Measurements from ENCODE around the gene CCDC34.

The CCDC34 gene

DNA sequence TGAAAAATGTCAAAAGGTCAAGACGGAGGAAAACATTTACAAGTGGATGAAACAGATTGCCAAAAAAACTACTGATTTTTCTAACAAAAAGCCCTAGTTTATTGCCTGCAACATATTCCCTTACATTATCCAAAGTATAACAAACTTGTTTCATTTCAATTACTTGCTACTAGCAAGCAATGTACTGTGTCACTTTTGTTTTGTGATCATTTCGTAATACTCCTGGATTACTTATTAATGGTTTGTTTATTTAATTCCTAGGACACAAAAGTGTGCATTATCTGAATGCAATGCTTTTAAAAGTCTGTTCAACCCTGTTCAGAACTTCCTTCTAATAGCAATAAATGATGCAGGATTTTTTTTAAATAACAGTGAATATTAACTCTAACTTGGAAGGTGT, 50.9 kb downstream of the CCDC34 start:
- Histone ChIP-seq H3K9me3 (replicated peaks; ENCODE audit: low read length) (no peaks in the 10 kb centered on the region), H3K9ac (ENCODE audit: low read depth, low read length) (no peak overlapping the region), H3K4me1 (ENCODE audit: control insufficient read depth, insufficient read depth, low read length) (no peaks in the 10 kb centered on the region), H3K4me2 (ENCODE audit: low read length) (no peak overlapping the region), H3K27me3 (ENCODE audit: control insufficient read depth, insufficient read depth, low read length) (no peaks in the 10 kb centered on the region), H3K4me3 (ENCODE audit: low read length) (no peak overlapping the region), H3K36me3 (ENCODE audit: insufficient read depth, low read length) (no peaks in the 10 kb centered on the region)

GRCh38 chr11:27310707-27311106, 52.3 kb downstream of the CCDC34 start:
- Histone ChIP-seq H3K9me3 (replicated peaks; ENCODE audit: low read length) (no peaks in the 10 kb centered on the region), H3K36me3 (ENCODE audit: insufficient read depth, low read length) (no peaks in the 10 kb centered on the region), H3K27me3 (ENCODE audit: control insufficient read depth, insufficient read depth, low read length) (no peaks in the 10 kb centered on the region), H3K4me3 (ENCODE audit: low read length) (no peak overlapping the region), H3K9ac (ENCODE audit: low read depth, low read length) (no peak overlapping the region), H3K4me2 (ENCODE audit: low read length) (no peak overlapping the region), H3K4me1 (ENCODE audit: control insufficient read depth, insufficient read depth, low read length) (no peaks in the 10 kb centered on the region)

DNA sequence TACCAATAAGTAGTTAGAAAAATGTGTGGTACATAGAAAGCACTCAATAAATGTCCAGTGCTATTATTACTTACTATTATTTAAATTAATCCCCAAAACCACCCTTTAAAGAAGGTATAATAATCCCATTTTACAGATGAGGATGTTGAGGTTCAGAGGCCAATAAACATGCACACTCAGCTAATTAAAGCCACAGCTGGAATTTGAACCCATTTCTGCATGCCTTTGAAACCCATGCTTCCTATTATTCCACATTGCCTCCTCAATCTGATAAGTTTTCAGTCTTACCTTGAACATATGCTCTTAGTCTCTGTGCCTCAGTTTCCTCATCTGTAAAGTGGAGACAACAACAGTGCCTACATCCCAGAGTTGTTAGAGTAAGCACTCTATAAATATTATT, 52.8 kb downstream of the CCDC34 start:
- H3K36me3 ChIP-seq (ENCODE audit: insufficient read depth, low read length), result no peaks in the 10 kb centered on the region
- no peak overlapping the region for H3K4me3 ChIP-seq (ENCODE audit: low read length)
- no peaks in the 10 kb centered on the region for H3K4me1 ChIP-seq (ENCODE audit: control insufficient read depth, insufficient read depth, low read length)
- H3K9ac ChIP-seq (ENCODE audit: low read depth, low read length), result no peak overlapping the region
- no peak overlapping the region for H3K4me2 ChIP-seq (ENCODE audit: low read length)
- no peaks in the 10 kb centered on the region for H3K9me3 ChIP-seq (replicated peaks; ENCODE audit: low read length)
- H3K27me3 ChIP-seq (ENCODE audit: control insufficient read depth, insufficient read depth, low read length), result no peaks in the 10 kb centered on the region

DNA sequence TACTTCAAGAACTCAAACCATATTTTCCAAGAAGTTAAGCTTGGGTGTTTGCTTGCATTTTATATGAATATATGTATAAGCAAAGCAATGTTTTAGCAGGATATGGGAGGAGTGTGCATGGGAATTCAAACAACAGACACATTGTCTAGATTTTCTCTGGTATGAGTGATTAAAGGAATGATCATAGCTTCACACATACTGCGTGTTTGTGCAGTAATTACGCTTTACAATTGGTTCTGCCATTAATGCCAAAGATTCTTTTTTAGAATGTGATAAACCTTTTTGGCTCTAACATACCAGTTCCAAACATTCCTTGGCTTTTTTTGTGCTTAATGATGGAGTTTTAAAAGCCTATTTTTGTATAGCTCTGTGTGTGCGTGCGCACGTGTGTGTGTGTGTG, 54.0 kb downstream of the CCDC34 start:
- no peaks in the 10 kb centered on the region for H3K27me3 ChIP-seq (ENCODE audit: control insufficient read depth, insufficient read depth, low read length)
- no peaks in the 10 kb centered on the region for H3K9me3 ChIP-seq (replicated peaks; ENCODE audit: low read length)
- no peak overlapping the region for H3K4me2 ChIP-seq (ENCODE audit: low read length)
- no peaks in the 10 kb centered on the region for H3K4me1 ChIP-seq (ENCODE audit: control insufficient read depth, insufficient read depth, low read length)
- no peak overlapping the region for H3K4me3 ChIP-seq (ENCODE audit: low read length)
- no peaks in the 10 kb centered on the region for H3K36me3 ChIP-seq (ENCODE audit: insufficient read depth, low read length)
- H3K9ac ChIP-seq (ENCODE audit: low read depth, low read length), result no peak overlapping the region

GRCh38 chr11:27307232-27307631, 55.8 kb downstream of the CCDC34 start:
- H3K4me3 ChIP-seq (ENCODE audit: low read length), result no peak overlapping the region
- no peak overlapping the region for H3K4me2 ChIP-seq (ENCODE audit: low read length)
- no peaks in the 10 kb centered on the region for H3K9me3 ChIP-seq (replicated peaks; ENCODE audit: low read length)
- H3K9ac ChIP-seq (ENCODE audit: low read depth, low read length), result no peak overlapping the region
- no peaks in the 10 kb centered on the region for H3K36me3 ChIP-seq (ENCODE audit: insufficient read depth, low read length)
- no peaks in the 10 kb centered on the region for H3K4me1 ChIP-seq (ENCODE audit: control insufficient read depth, insufficient read depth, low read length)
- no peaks in the 10 kb centered on the region for H3K27me3 ChIP-seq (ENCODE audit: control insufficient read depth, insufficient read depth, low read length)

DNA sequence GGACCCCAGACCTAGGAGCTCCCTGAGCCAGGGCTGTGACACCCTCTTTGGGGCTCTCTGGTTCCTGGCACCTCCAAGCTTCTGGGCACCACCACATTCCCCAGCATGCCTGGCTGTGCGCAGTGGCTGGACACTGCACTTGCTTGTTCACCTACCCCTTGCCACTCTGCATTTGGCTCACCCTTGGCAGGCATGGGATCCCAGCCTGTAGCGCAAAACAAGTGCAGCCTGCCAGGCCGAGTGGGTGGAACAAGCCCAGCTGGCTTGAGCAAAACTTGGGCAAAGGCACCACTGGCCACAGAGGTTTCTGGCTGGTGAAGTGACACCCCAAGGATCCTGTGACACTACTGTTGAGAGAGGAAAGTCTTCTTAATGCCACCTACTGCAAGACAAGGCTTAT, 57.3 kb downstream of the CCDC34 start:
- H3K9ac ChIP-seq (ENCODE audit: low read depth, low read length), result no peak overlapping the region
- no peaks in the 10 kb centered on the region for H3K27me3 ChIP-seq (ENCODE audit: control insufficient read depth, insufficient read depth, low read length)
- H3K4me1 ChIP-seq (ENCODE audit: control insufficient read depth, insufficient read depth, low read length), result no peaks in the 10 kb centered on the region
- no peak overlapping the region for H3K4me2 ChIP-seq (ENCODE audit: low read length)
- H3K9me3 ChIP-seq (replicated peaks; ENCODE audit: low read length), result no peaks in the 10 kb centered on the region
- H3K4me3 ChIP-seq (ENCODE audit: low read length), result no peak overlapping the region
- no peaks in the 10 kb centered on the region for H3K36me3 ChIP-seq (ENCODE audit: insufficient read depth, low read length)

- H3K9ac ChIP-seq (ENCODE audit: low read depth, low read length), result no peak overlapping the region
- H3K4me2 ChIP-seq (ENCODE audit: low read length), result no peak overlapping the region
- no peaks in the 10 kb centered on the region for H3K36me3 ChIP-seq (ENCODE audit: insufficient read depth, low read length)
- H3K9me3 ChIP-seq (replicated peaks; ENCODE audit: low read length), result no peaks in the 10 kb centered on the region
- no peak overlapping the region for H3K4me3 ChIP-seq (ENCODE audit: low read length)
- no peaks in the 10 kb centered on the region for H3K4me1 ChIP-seq (ENCODE audit: control insufficient read depth, insufficient read depth, low read length)
- H3K27me3 ChIP-seq (ENCODE audit: control insufficient read depth, insufficient read depth, low read length), result no peaks in the 10 kb centered on the region
Measured at GRCh38 chr11:27304514-27304913, 58.5 kb downstream of the CCDC34 start.

GRCh38 chr11:27303903-27304302, 59.1 kb downstream of the CCDC34 start:
- Histone ChIP-seq H3K4me1 (ENCODE audit: control insufficient read depth, insufficient read depth, low read length) (no peaks in the 10 kb centered on the region), H3K9ac (ENCODE audit: low read depth, low read length) (no peak overlapping the region), H3K27me3 (ENCODE audit: control insufficient read depth, insufficient read depth, low read length) (no peaks in the 10 kb centered on the region), H3K36me3 (ENCODE audit: insufficient read depth, low read length) (no peaks in the 10 kb centered on the region), H3K4me3 (ENCODE audit: low read length) (no peak overlapping the region), H3K9me3 (replicated peaks; ENCODE audit: low read length) (no peaks in the 10 kb centered on the region), H3K4me2 (ENCODE audit: low read length) (no peak overlapping the region)

DNA sequence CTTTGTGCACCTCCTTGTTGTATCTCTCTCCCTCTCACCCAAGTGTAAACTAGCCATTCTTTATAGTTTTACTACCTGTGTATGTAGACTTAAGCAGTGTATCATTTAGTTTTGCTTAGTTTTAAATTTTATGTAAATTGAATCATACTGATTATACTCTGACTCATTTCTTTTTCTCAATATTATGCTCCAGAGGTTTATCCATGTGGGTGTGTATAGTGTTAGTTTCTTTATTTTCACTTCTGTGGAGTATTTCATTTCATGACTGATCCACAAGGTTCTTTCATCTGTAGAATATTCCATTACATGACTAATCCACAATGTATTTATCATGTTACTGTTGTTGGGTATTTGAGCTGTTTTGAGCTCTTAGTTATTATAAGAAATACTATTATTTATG, 62.0 kb downstream of the CCDC34 start:
- Histone ChIP-seq H3K36me3 (ENCODE audit: insufficient read depth, low read length) (no peaks in the 10 kb centered on the region), H3K4me1 (ENCODE audit: control insufficient read depth, insufficient read depth, low read length) (no peaks in the 10 kb centered on the region), H3K4me2 (ENCODE audit: low read length) (no peak overlapping the region), H3K9ac (ENCODE audit: low read depth, low read length) (no peak overlapping the region), H3K9me3 (replicated peaks; ENCODE audit: low read length) (no peaks in the 10 kb centered on the region), H3K4me3 (ENCODE audit: low read length) (no peak overlapping the region), H3K27me3 (ENCODE audit: control insufficient read depth, insufficient read depth, low read length) (no peaks in the 10 kb centered on the region)

DNA sequence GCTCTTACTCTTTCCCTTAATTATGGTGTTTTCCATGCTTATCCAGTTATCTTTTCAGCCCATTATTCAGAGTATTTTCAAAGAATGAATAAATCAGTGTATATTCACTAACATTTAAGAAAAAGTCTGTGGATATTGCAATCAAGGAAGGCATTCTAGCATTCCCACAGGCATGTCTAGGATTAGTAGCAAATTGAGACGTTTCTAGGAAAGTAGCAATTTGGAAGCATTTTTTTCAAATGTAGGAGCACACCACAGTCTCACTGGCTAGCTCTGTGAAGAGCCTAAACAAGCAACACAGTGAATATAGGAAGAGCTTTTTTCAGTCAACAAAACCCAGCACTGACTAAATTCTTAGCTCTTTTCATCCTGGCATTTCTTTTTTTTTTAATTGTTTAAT, 65.4 kb downstream of the CCDC34 start:
- H3K4me2 ChIP-seq (ENCODE audit: low read length), result no peak overlapping the region
- no peaks in the 10 kb centered on the region for H3K9me3 ChIP-seq (replicated peaks; ENCODE audit: low read length)
- H3K36me3 ChIP-seq (ENCODE audit: insufficient read depth, low read length), result no peaks in the 10 kb centered on the region
- H3K27me3 ChIP-seq (ENCODE audit: control insufficient read depth, insufficient read depth, low read length), result no peaks in the 10 kb centered on the region
- no peak overlapping the region for H3K4me3 ChIP-seq (ENCODE audit: low read length)
- no peak overlapping the region for H3K9ac ChIP-seq (ENCODE audit: low read depth, low read length)
- peaks cover 10% of the 10 kb centered on the region for H3K4me1 ChIP-seq (ENCODE audit: control insufficient read depth, insufficient read depth, low read length)

DNA sequence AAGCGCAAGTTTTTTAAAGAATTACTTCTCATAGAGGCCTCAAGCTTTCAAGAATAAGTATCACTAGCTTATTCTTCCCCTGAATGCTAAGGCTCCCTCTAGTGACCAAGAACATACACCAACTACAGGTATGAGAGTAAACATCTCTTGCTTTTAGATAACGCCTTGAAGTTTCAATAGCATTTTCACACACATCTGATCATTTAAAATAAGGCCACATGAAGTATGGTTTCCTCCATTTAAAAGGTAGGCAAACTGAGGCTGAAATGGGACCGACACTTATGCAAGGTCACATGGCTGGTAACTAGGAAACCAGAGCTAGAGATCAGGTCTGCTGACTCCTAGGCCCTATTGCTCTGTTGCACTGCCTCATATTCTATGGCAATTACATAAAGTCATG, 66.5 kb downstream of the CCDC34 start:
- Histone ChIP-seq H3K9me3 (replicated peaks; ENCODE audit: low read length) (no peaks in the 10 kb centered on the region), H3K4me2 (ENCODE audit: low read length) (no peak overlapping the region), H3K9ac (ENCODE audit: low read depth, low read length) (no peak overlapping the region), H3K4me3 (ENCODE audit: low read length) (no peak overlapping the region), H3K4me1 (ENCODE audit: control insufficient read depth, insufficient read depth, low read length) (peaks cover 10% of the 10 kb centered on the region), H3K27me3 (ENCODE audit: control insufficient read depth, insufficient read depth, low read length) (no peaks in the 10 kb centered on the region), H3K36me3 (ENCODE audit: insufficient read depth, low read length) (no peaks in the 10 kb centered on the region)

DNA sequence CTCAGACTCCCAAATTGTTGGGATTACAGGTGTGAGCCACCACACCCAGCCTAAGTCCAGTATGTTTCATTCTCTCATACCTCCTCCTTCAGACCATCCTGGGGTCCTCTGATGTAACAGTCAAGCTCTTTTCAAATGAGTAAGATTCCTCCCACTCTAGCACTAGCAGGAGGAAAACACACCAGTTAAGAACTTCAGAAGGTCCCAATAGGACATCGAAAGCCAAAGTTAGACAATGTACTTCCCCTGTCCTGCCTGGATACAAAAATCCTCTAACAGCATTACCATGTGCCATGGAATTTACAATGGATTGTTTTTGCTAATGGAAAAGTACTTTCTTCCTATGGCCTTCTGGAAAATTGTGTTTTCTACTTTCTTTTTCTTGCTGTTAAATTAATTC, 67.1 kb downstream of the CCDC34 start:
- no peak overlapping the region for H3K9ac ChIP-seq (ENCODE audit: low read depth, low read length)
- H3K4me2 ChIP-seq (ENCODE audit: low read length), result no peak overlapping the region
- peaks cover 10% of the 10 kb centered on the region for H3K4me1 ChIP-seq (ENCODE audit: control insufficient read depth, insufficient read depth, low read length)
- no peaks in the 10 kb centered on the region for H3K9me3 ChIP-seq (replicated peaks; ENCODE audit: low read length)
- no peaks in the 10 kb centered on the region for H3K36me3 ChIP-seq (ENCODE audit: insufficient read depth, low read length)
- H3K4me3 ChIP-seq (ENCODE audit: low read length), result no peak overlapping the region
- no peaks in the 10 kb centered on the region for H3K27me3 ChIP-seq (ENCODE audit: control insufficient read depth, insufficient read depth, low read length)

Measured in skeletal muscle satellite cell (primary cell).